Fibroblast of lung (primary cell): Measurements from ENCODE around the gene DCTN2.

ENCODE experiments used
- EZH2 ChIP-seq: IDR thresholded peaks from 2 replicates; pipeline ENCODE4 v1.5.1; 2012; ENCODE audit warnings: low read length, control low read depth, mild to moderate bottlenecking; ENCODE audit errors: missing control alignments
- TF ChIP-seq, protein P1 (sequence below), 2 donors: IDR thresholded peaks in 1 of 2; conservative IDR thresholded peaks in 1 of 2; 1 replicate in 1 of 2; 2 replicates in 1 of 2; pipeline ENCODE4 v1.5.1; 2011 to 2012; ENCODE audit warnings: low read length in 2 of 2, control low read depth in 1 of 2, inconsistent platforms in 1 of 2, low read depth in 1 of 2, mild to moderate bottlenecking in 1 of 2

DNA sequence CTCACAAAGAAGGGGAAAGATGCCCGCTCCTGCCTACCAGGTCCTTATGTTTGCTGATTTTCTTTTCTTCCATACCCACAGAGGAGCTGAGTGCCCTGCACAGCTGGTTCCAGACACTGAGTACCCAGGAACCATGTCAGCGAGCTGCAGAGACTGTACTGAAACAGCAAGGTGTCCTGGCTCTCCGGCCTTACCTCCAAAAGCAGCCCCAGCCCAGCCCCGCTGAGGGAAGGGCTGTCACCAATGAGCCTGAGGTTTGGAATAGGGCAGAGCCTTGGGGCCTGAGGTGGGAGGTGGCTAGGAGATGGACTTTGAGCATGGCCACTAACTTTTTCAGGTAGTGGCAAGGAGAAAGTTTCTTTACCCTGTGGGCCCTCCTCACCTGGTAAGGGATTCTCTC is 56.9 kb downstream of the DCTN2 start:
- TF ChIP-seq, protein P1, sequence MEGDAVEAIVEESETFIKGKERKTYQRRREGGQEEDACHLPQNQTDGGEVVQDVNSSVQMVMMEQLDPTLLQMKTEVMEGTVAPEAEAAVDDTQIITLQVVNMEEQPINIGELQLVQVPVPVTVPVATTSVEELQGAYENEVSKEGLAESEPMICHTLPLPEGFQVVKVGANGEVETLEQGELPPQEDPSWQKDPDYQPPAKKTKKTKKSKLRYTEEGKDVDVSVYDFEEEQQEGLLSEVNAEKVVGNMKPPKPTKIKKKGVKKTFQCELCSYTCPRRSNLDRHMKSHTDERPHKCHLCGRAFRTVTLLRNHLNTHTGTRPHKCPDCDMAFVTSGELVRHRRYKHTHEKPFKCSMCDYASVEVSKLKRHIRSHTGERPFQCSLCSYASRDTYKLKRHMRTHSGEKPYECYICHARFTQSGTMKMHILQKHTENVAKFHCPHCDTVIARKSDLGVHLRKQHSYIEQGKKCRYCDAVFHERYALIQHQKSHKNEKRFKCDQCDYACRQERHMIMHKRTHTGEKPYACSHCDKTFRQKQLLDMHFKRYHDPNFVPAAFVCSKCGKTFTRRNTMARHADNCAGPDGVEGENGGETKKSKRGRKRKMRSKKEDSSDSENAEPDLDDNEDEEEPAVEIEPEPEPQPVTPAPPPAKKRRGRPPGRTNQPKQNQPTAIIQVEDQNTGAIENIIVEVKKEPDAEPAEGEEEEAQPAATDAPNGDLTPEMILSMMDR (conservative IDR thresholded peaks at IDR 0.05 in 1 of 2, IDR thresholded peaks at IDR 0.05 in 1 of 2; ENCODE audit: low read depth in 1 of 2, low read length in 2 of 2) = no peak
- no peak for TF ChIP-seq EZH2
